HG02763 (cell line): ENCODE data around the gene HSP90AB1.

Source experiments
- ATAC-seq: cut with Tn5 transposase; IDR thresholded peaks from one replicate; pipeline ENCODE4 v1.9.1; 2021; ENCODE audit warnings: mild to moderate bottlenecking, moderate library complexity; ENCODE audit not compliant: unreplicated experiment

Gene HSP90AB1

GRCh38 chr6:44278774-44279697 lies 32.1 kb downstream of the HSP90AB1 start:
- no peak for ATAC-seq

- no peak for ATAC-seq
Observed at GRCh38 chr6:44284121-44284520, 37.2 kb downstream of the HSP90AB1 start.

GRCh38 chr6:44284867-44285266 lies 38.0 kb downstream of the HSP90AB1 start:
- no peak for ATAC-seq

- ATAC-seq: no peak
Observed at GRCh38 chr6:44285552-44286284, 38.8 kb downstream of the HSP90AB1 start.

- ATAC-seq: no peak
Observed at GRCh38 chr6:44286285-44286565, 39.3 kb downstream of the HSP90AB1 start.

GRCh38 chr6:44286747-44287146 lies 39.8 kb downstream of the HSP90AB1 start:
- ATAC-seq: no peak

- no peak for ATAC-seq
Observed at GRCh38 chr6:44289726-44290260, 42.9 kb downstream of the HSP90AB1 start.

GRCh38 chr6:44291841-44292240 lies 44.9 kb downstream of the HSP90AB1 start:
- no peak for ATAC-seq

- no peak for ATAC-seq
Observed at GRCh38 chr6:44292661-44293365, 45.9 kb downstream of the HSP90AB1 start.

GRCh38 chr6:44294832-44295791 lies 48.2 kb downstream of the HSP90AB1 start:
- ATAC-seq: no peak

- no peak for ATAC-seq
Observed at GRCh38 chr6:44297063-44298038, 50.5 kb downstream of the HSP90AB1 start.

- no peak for ATAC-seq
Observed at GRCh38 chr6:44298055-44298803, 51.3 kb downstream of the HSP90AB1 start.

GRCh38 chr6:44298864-44299263 lies 52.0 kb downstream of the HSP90AB1 start:
- ATAC-seq: no peak

- ATAC-seq: no peak
Observed at GRCh38 chr6:44300292-44300823, 53.5 kb downstream of the HSP90AB1 start.

GRCh38 chr6:44301106-44301505 lies 54.2 kb downstream of the HSP90AB1 start:
- no peak for ATAC-seq

GRCh38 chr6:44301782-44302564 lies 55.1 kb downstream of the HSP90AB1 start:
- ATAC-seq: no peak

- no peak for ATAC-seq
Observed at GRCh38 chr6:44302856-44303255, 56.0 kb downstream of the HSP90AB1 start.
